Ishikawa (cell line): ENCODE data around the gene ATAD3B.

Experiments used
- NFIC ChIP-seq: IDR thresholded peaks from 2 replicates; pipeline ENCODE4 v1.6.1; 2012
- TF ChIP-seq, protein P1 (sequence below): IDR thresholded peaks from 2 replicates; pipeline ENCODE4 v1.6.1; 2012
- TF ChIP-seq, protein P2 (sequence below): IDR thresholded peaks from 2 replicates; pipeline ENCODE4 v1.6.1; 2012; ENCODE audit warnings: low read depth, mild to moderate bottlenecking
- TF ChIP-seq, protein P3 (sequence below): IDR thresholded peaks from 2 replicates; pipeline ENCODE4 v1.6.1; 2012

DNA sequence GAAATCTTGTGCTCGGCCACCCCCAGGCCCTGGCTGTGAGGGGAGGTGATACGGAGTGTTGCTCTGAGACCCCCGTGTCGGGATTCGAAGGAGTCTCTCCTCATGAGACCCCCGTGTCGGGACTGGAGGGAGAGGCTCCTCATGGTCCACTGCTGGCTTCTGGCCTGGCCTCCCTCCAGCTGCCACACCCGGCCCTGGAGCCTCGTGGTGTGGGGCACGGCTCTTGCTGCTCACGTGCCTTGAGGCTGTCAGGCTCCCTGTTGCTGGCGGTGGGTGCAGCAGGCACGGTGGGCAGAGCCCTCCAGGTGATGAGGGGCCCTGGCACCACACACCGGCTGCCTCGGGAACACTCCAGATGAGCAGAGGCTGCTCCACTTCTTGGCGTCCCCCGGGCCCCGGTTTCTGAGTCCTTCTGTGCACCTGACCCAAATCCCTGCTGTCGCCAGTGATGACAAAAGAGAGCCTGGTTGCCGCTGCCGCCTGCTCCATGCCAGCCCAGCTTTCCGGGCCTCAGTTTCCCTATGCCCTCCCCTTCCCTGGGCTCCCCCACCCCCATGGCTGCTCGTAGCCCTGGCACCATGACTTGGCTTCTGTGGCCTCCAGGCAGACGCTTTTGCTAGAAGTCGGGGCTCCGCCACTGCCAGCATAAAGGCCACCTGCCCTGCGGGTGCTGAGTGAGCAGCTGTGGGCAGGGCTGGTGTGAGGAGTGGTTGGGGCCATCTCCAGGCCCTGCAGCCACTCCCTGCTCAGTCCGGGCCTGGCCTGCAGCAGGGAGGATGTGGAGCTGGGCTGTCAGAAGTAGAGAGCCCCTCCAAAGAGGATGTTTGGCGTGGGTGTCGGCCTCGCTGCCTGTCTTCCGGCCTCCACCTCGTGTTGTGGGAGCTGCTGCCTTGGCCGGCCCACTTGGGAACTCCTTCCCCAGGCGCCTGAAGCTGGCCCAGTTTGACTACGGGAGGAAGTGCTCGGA, 57.0 kb downstream of the ATAD3B start:
- TF ChIP-seq NFIC, result no peak
- TF ChIP-seq, protein P1, sequence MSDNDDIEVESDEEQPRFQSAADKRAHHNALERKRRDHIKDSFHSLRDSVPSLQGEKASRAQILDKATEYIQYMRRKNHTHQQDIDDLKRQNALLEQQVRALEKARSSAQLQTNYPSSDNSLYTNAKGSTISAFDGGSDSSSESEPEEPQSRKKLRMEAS, result no peak
- TF ChIP-seq, protein P2, sequence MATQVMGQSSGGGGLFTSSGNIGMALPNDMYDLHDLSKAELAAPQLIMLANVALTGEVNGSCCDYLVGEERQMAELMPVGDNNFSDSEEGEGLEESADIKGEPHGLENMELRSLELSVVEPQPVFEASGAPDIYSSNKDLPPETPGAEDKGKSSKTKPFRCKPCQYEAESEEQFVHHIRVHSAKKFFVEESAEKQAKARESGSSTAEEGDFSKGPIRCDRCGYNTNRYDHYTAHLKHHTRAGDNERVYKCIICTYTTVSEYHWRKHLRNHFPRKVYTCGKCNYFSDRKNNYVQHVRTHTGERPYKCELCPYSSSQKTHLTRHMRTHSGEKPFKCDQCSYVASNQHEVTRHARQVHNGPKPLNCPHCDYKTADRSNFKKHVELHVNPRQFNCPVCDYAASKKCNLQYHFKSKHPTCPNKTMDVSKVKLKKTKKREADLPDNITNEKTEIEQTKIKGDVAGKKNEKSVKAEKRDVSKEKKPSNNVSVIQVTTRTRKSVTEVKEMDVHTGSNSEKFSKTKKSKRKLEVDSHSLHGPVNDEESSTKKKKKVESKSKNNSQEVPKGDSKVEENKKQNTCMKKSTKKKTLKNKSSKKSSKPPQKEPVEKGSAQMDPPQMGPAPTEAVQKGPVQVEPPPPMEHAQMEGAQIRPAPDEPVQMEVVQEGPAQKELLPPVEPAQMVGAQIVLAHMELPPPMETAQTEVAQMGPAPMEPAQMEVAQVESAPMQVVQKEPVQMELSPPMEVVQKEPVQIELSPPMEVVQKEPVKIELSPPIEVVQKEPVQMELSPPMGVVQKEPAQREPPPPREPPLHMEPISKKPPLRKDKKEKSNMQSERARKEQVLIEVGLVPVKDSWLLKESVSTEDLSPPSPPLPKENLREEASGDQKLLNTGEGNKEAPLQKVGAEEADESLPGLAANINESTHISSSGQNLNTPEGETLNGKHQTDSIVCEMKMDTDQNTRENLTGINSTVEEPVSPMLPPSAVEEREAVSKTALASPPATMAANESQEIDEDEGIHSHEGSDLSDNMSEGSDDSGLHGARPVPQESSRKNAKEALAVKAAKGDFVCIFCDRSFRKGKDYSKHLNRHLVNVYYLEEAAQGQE, result no peak
- TF ChIP-seq, protein P3, sequence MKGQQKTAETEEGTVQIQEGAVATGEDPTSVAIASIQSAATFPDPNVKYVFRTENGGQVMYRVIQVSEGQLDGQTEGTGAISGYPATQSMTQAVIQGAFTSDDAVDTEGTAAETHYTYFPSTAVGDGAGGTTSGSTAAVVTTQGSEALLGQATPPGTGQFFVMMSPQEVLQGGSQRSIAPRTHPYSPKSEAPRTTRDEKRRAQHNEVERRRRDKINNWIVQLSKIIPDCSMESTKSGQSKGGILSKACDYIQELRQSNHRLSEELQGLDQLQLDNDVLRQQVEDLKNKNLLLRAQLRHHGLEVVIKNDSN, result no peak
